ENCODE measurements around the gene IRAK2. TPM values are rescaled to one million over a fixed set of nuclear protein-coding genes. Genes with fewer than 3 reads are reported as not detected.

Gene IRAK2
- total RNA-seq, 1 donor from 2014 or later: 0.20 TPM

DNA sequence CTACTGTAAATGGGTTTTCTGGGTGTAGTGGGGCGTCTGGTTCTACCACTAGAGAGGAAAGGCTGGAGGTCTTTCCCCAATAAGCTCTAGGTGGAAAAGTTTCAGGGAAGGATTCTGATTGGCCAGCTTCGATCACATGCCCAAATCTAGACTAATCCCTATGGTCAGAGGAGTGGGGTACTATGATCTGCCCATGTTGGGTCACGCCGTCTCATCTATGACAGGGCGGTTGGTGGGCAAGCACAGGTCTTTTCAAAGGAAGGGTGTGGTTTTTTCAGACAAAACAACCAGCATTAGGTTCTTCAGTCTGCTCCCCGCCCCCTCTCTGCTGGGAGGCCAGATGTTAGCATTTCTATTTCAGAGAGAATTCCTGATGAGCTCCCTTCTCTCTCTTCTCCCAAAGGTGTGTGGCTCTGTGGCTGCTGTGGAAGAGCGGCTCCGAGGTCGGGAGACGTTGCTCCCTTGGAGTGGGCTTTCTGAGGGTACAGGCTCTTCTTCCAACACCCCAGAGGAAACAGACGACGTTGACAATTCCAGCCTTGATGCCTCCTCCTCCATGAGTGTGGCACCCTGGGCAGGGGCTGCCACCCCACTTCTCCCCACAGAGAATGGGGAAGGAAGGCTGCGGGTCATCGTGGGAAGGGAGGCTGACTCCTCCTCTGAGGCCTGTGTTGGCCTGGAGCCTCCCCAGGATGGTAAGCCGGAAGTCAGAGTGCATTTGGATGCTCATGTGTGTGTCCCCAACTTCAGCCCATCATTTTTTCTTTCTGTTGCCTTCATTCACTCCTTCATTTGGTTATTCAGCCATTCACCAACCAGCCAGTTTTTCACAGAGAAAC is 73.8 kb downstream of the IRAK2 start:
- Mint-ChIP-seq H3K27me3 (ENCODE audit: unreplicated experiment) (no peaks in the 10 kb centered on the region), H3K27ac (ENCODE audit: unreplicated experiment) (no peak overlapping the region), H3K4me1 (ENCODE audit: low read depth, unreplicated experiment) (no peaks in the 10 kb centered on the region), H3K36me3 (ENCODE audit: unreplicated experiment) (peaks cover 4% of the 10 kb centered on the region), H3K4me3 (ENCODE audit: unreplicated experiment) (no peak overlapping the region), H3K9me3 (ENCODE audit: unreplicated experiment) (peaks cover 5% of the 10 kb centered on the region)
- TF ChIP-seq, protein P1, sequence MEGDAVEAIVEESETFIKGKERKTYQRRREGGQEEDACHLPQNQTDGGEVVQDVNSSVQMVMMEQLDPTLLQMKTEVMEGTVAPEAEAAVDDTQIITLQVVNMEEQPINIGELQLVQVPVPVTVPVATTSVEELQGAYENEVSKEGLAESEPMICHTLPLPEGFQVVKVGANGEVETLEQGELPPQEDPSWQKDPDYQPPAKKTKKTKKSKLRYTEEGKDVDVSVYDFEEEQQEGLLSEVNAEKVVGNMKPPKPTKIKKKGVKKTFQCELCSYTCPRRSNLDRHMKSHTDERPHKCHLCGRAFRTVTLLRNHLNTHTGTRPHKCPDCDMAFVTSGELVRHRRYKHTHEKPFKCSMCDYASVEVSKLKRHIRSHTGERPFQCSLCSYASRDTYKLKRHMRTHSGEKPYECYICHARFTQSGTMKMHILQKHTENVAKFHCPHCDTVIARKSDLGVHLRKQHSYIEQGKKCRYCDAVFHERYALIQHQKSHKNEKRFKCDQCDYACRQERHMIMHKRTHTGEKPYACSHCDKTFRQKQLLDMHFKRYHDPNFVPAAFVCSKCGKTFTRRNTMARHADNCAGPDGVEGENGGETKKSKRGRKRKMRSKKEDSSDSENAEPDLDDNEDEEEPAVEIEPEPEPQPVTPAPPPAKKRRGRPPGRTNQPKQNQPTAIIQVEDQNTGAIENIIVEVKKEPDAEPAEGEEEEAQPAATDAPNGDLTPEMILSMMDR (IDR thresholded peaks at IDR 0.05; ENCODE audit: partially characterized antibody, unreplicated experiment): no peak
- no peak for DNase-seq

DNA sequence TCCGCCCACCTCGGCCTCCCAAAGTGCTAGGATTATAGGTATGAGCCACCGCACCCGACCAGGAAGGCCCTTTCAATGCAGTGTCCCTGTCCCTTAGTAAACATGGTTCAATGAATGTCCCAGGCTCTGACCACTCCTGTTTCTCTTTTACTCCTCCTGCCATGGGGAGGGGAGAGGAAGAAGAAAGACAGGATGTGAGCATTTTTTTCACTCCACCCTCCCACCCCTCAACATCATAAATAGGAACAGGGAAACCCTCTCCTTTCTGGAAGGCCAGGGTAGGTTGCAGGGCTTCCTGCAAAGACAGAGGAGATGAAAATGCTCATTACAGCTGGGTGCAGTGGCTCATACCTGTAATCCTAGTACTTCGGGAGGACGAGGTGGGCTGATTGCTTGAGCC is 76.1 kb downstream of the IRAK2 start:
- TF ChIP-seq, protein P1 (IDR thresholded peaks at IDR 0.05; ENCODE audit: partially characterized antibody, unreplicated experiment): no peak

DNA sequence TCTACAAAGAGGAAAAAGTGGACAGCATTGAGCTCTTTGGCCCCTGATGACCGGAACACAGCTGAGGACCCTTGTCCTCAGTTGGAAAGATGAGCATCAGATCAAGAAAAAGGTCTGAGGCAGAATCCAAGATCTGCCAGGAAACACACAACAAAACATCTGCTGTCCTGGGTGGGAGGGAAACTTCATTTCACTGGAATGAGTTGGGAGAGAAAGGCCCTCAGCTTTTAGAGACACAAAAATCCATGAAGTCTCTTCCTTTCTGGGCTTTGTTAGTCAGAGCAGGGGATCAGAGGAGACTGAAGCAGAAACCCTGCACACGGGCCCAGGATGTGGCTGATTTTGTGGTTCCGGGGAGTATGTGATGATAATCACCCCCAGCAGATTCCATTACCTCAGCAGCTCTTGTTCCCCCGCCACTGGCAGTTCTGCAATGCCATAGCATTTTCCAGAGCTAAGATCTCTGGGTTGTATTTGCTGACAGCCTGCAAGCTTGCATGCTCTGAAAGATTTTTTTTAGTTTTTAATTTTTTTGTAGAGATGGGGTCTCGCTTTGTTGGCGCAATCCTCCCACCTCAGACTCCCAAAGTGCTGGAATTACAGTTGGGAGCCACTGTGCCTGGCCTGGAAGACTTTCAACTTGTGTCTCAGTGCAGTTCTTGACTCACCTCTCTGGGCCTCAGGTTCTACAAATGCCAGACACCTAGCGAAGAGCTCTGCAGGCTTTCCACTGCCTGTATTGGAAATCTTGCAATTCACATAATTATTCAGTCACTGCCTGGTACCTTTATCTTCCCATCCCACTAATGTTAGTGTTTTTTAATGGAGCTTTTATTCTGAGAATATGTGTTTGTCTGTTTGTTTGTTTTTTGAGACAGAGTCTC is 77.7 kb downstream of the IRAK2 start:
- peaks cover 4% of the 10 kb centered on the region for H3K9me3 Mint-ChIP-seq (ENCODE audit: unreplicated experiment)
- H3K4me1 Mint-ChIP-seq (ENCODE audit: low read depth, unreplicated experiment): no peaks in the 10 kb centered on the region
- no peak for DNase-seq
- peaks cover 8% of the 10 kb centered on the region for H3K36me3 Mint-ChIP-seq (ENCODE audit: unreplicated experiment)
- no peak overlapping the region for H3K27ac Mint-ChIP-seq (ENCODE audit: unreplicated experiment)
- H3K27me3 Mint-ChIP-seq (ENCODE audit: unreplicated experiment): no peaks in the 10 kb centered on the region
- no peak overlapping the region for H3K4me3 Mint-ChIP-seq (ENCODE audit: unreplicated experiment)
- TF ChIP-seq, protein P1 (IDR thresholded peaks at IDR 0.05; ENCODE audit: partially characterized antibody, unreplicated experiment): no peak

More for the DNA sequence above, 76.1 kb downstream of the IRAK2 start:
- Mint-ChIP-seq H3K36me3 (ENCODE audit: unreplicated experiment) (peaks cover 4% of the 10 kb centered on the region), H3K4me3 (ENCODE audit: unreplicated experiment) (no peak overlapping the region), H3K4me1 (ENCODE audit: low read depth, unreplicated experiment) (no peaks in the 10 kb centered on the region), H3K9me3 (ENCODE audit: unreplicated experiment) (peaks cover 6% of the 10 kb centered on the region), H3K27me3 (ENCODE audit: unreplicated experiment) (no peaks in the 10 kb centered on the region), H3K27ac (ENCODE audit: unreplicated experiment) (no peak overlapping the region)
- DNase-seq: no peak

DNA sequence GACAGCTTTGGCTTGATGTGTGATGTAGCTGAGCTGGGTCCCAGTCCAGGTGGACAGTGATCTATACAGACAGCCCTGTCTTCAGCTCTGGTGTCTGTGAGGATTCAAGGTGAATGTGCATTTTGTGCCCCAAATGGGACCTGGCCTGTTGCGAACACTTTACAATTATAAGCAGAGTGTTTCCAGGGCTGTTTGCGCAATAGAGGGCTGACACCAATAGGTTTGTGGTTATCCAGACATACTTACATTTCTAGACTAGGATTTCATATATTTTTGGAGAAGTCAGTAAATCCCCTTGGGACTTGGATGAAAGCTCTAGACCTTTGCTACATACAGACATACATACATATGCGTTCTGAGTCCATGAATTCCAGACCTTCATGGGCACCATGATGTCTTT is 79.3 kb downstream of the IRAK2 start:
- Mint-ChIP-seq H3K27me3 (ENCODE audit: unreplicated experiment) (no peaks in the 10 kb centered on the region), H3K4me3 (ENCODE audit: unreplicated experiment) (no peak overlapping the region), H3K4me1 (ENCODE audit: low read depth, unreplicated experiment) (no peaks in the 10 kb centered on the region), H3K36me3 (ENCODE audit: unreplicated experiment) (peaks cover 4% of the 10 kb centered on the region), H3K9me3 (ENCODE audit: unreplicated experiment) (peaks cover 6% of the 10 kb centered on the region), H3K27ac (ENCODE audit: unreplicated experiment) (no peak overlapping the region)
- TF ChIP-seq, protein P1 (IDR thresholded peaks at IDR 0.05; ENCODE audit: partially characterized antibody, unreplicated experiment): no peak
- DNase-seq: no peak

Measured in glutamatergic neuron (in vitro differentiated cells).